Measurements from ENCODE around the gene CHST10.

DNA sequence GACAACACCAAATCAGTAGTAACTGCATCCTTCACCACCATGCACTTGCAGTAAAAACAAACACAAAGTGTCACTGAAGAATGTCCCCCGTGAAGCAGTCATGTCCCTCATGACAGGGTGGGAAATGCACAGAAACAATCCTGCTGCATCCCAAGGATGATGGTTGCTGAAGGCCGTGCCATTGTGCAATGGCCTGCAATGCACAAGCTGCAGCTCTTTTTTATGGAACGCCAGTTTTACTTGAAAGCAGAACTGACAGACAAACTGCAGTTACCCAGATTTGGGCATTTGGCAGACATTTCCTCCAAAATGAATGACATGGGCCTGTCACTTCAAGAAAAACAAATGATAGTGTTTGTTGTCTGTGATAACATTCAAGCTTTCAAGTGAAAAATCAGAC lies 2.4 kb upstream of the CHST10 start:
- TF ChIP-seq CTCF (IDR thresholded peaks at IDR 0.05; ENCODE audit: low read depth, low read length) (no peak), POLR2A (IDR thresholded peaks at IDR 0.05; ENCODE audit: extremely low read depth, insufficient read length) (no peak), MYC (IDR thresholded peaks at IDR 0.05; ENCODE audit: low read depth, low read length) (no peak)
- TF ChIP-seq, protein P1, sequence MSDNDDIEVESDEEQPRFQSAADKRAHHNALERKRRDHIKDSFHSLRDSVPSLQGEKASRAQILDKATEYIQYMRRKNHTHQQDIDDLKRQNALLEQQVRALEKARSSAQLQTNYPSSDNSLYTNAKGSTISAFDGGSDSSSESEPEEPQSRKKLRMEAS (IDR thresholded peaks at IDR 0.05; ENCODE audit: low read depth, low read length): no peak

Measured in NB4 (cell line).